HG02763 (cell line): ENCODE results near the gene GPC5.

Source experiments
- ATAC-seq: cut with Tn5 transposase; IDR thresholded peaks from one replicate; pipeline ENCODE4 v1.9.1; 2021; ENCODE audit warnings: mild to moderate bottlenecking, moderate library complexity; ENCODE audit not compliant: unreplicated experiment

Gene GPC5

GRCh38 chr13:92312823-92313222, 914.4 kb downstream of the GPC5 start:
- ATAC-seq = no peak

GRCh38 chr13:92313382-92313781, 915.0 kb downstream of the GPC5 start:
- ATAC-seq = no peak

- no peak for ATAC-seq
Observed at GRCh38 chr13:92315265-92315664, 916.8 kb downstream of the GPC5 start.

- ATAC-seq = no peak
Observed at GRCh38 chr13:92316030-92316429, 917.6 kb downstream of the GPC5 start.

- ATAC-seq = no peak
Observed at GRCh38 chr13:92317066-92317465, 918.6 kb downstream of the GPC5 start.

- no peak for ATAC-seq
Observed at GRCh38 chr13:92320323-92320722, 921.9 kb downstream of the GPC5 start.

GRCh38 chr13:92321174-92321573, 922.8 kb downstream of the GPC5 start:
- no peak for ATAC-seq

- ATAC-seq = no peak
Observed at GRCh38 chr13:92345627-92346026, 947.2 kb downstream of the GPC5 start.

GRCh38 chr13:92346046-92346445, 947.6 kb downstream of the GPC5 start:
- no peak for ATAC-seq

GRCh38 chr13:92354583-92354982, 956.2 kb downstream of the GPC5 start:
- ATAC-seq = no peak

- ATAC-seq = no peak
Observed at GRCh38 chr13:92355213-92355612, 956.8 kb downstream of the GPC5 start.

GRCh38 chr13:92362717-92363116, 964.3 kb downstream of the GPC5 start:
- ATAC-seq = no peak

- no peak for ATAC-seq
Observed at GRCh38 chr13:92365904-92366303, 967.5 kb downstream of the GPC5 start.

- ATAC-seq = no peak
Observed at GRCh38 chr13:92377396-92377795, 979.0 kb downstream of the GPC5 start.

- ATAC-seq = no peak
Observed at GRCh38 chr13:92379371-92379770, 981.0 kb downstream of the GPC5 start.

GRCh38 chr13:92384410-92384809, 986.0 kb downstream of the GPC5 start:
- no peak for ATAC-seq

GRCh38 chr13:92387245-92387644, 988.8 kb downstream of the GPC5 start:
- ATAC-seq = no peak

GRCh38 chr13:92390217-92390616, 991.8 kb downstream of the GPC5 start:
- ATAC-seq = no peak

GRCh38 chr13:92403606-92404005, 1005.2 kb downstream of the GPC5 start:
- ATAC-seq = no peak

- ATAC-seq = no peak
Observed at GRCh38 chr13:92407858-92408257, 1009.4 kb downstream of the GPC5 start.

- no peak for ATAC-seq
Observed at GRCh38 chr13:92412481-92412880, 1014.1 kb downstream of the GPC5 start.

GRCh38 chr13:92412996-92413395, 1014.6 kb downstream of the GPC5 start:
- ATAC-seq = no peak

- ATAC-seq = no peak
Observed at GRCh38 chr13:92413452-92413851, 1015.0 kb downstream of the GPC5 start.

GRCh38 chr13:92414851-92415250, 1016.4 kb downstream of the GPC5 start:
- no peak for ATAC-seq
